ENCODE results near the gene TTYH3. TPM values are rescaled to one million over a fixed set of nuclear protein-coding genes. Genes with fewer than 3 reads are reported as not detected.

TTYH3 gene
- total RNA-seq, 1 donor from 2014 or later = 33.9 TPM

- Histone ChIP-seq H3K9me3 (no peaks in the 10 kb centered on the region), H3K27ac (no peak overlapping the region), H3K4me3 (no peak overlapping the region), H3K36me3 (no peaks in the 10 kb centered on the region), H3K27me3 (no peaks in the 10 kb centered on the region), H3K4me1 (peaks cover 21% of the 10 kb centered on the region)
- DNase-seq (ENCODE audit: extremely low spot score in 2 of 2) = no peak
- intact Hi-C loops (cut with DNase I) = loop anchor here (10.0 kb wide), 2 partner anchors 105 to 205 kb away; partner anchors contain the start of gene GRIFIN
- TF ChIP-seq CTCF (IDR thresholded peaks at IDR 0.05) (no peak), POLR2AphosphoS5 (IDR thresholded peaks at IDR 0.05; ENCODE audit: insufficient read depth in 1 of 2, low read depth in 1 of 2) (no peak)
Measured at GRCh38 chr7:2680256-2680655, 48.5 kb downstream of the TTYH3 start.

- Histone ChIP-seq H3K4me1 (peaks cover 21% of the 10 kb centered on the region), H3K27ac (no peak overlapping the region), H3K4me3 (no peak overlapping the region), H3K9me3 (no peaks in the 10 kb centered on the region), H3K27me3 (no peaks in the 10 kb centered on the region), H3K36me3 (no peaks in the 10 kb centered on the region)
- peak; percentile 30 to 75 (median 44) for TF ChIP-seq CTCF (IDR thresholded peaks at IDR 0.05)
- no peak for TF ChIP-seq POLR2A (IDR thresholded peaks at IDR 0.05)
- peak in 1 of 2 donors; percentile 15 for TF ChIP-seq POLR2AphosphoS5 (IDR thresholded peaks at IDR 0.05; ENCODE audit: insufficient read depth in 1 of 2, low read depth in 1 of 2)
- DNase-seq (ENCODE audit: extremely low spot score in 2 of 2) = no peak
- intact Hi-C loops (cut with DNase I) = loop anchor here (10.0 kb wide), 2 partner anchors 106 to 206 kb away; partner anchors contain the start of gene GRIFIN
Measured at GRCh38 chr7:2680792-2681490, 49.2 kb downstream of the TTYH3 start.

- peaks cover 23% of the 10 kb centered on the region for H3K4me1 ChIP-seq
- H3K27me3 ChIP-seq = no peaks in the 10 kb centered on the region
- H3K27ac ChIP-seq = no peak overlapping the region
- H3K4me3 ChIP-seq = no peak overlapping the region
- no peaks in the 10 kb centered on the region for H3K36me3 ChIP-seq
- H3K9me3 ChIP-seq = no peaks in the 10 kb centered on the region
- TF ChIP-seq CTCF (IDR thresholded peaks at IDR 0.05) (no peak), POLR2AphosphoS5 (IDR thresholded peaks at IDR 0.05; ENCODE audit: insufficient read depth in 1 of 2, low read depth in 1 of 2) (no peak), POLR2A (IDR thresholded peaks at IDR 0.05) (no peak)
- no peak for DNase-seq (ENCODE audit: extremely low spot score in 2 of 2)
- intact Hi-C loops (cut with DNase I) = loop anchor here (10.0 kb wide), 2 partner anchors 107 to 207 kb away; partner anchors contain the start of gene GRIFIN
Measured at GRCh38 chr7:2681929-2682799, 50.4 kb downstream of the TTYH3 start.

GRCh38 chr7:2684501-2684900 is 52.7 kb downstream of the TTYH3 start:
- Histone ChIP-seq H3K4me1 (peaks cover 31% of the 10 kb centered on the region), H3K27ac (no peak overlapping the region)

More at GRCh38 chr7:2684501-2684900, 52.7 kb downstream of the TTYH3 start:
- no peaks in the 10 kb centered on the region for H3K9me3 ChIP-seq
- TF ChIP-seq POLR2AphosphoS5 (IDR thresholded peaks at IDR 0.05; ENCODE audit: insufficient read depth in 1 of 2, low read depth in 1 of 2) = no peak
- TF ChIP-seq CTCF (IDR thresholded peaks at IDR 0.05) = no peak
- no peak for TF ChIP-seq POLR2A (IDR thresholded peaks at IDR 0.05)
- no peak for DNase-seq (ENCODE audit: extremely low spot score in 2 of 2)
- no peak overlapping the region for H3K4me3 ChIP-seq
- no peaks in the 10 kb centered on the region for H3K27me3 ChIP-seq
- H3K36me3 ChIP-seq = no peaks in the 10 kb centered on the region
- intact Hi-C loops (cut with DNase I) = loop anchor here (10.0 kb wide), 2 partner anchors 110 to 210 kb away; partner anchors contain the start of gene GRIFIN

Measured in vagina (tissue), 2 donors.